Measurements from ENCODE around the gene PRKCA. TPM values are rescaled to one million over a fixed set of nuclear protein-coding genes. Genes with fewer than 3 reads are reported as not detected.

PRKCA gene
- total and polyA plus RNA-seq, 9 of the 15 experiments (the other 6 are each of a cell fraction or from before 2014, with no cell fraction given): 3.2 to 33.0 (median 17.8) TPM

DNA sequence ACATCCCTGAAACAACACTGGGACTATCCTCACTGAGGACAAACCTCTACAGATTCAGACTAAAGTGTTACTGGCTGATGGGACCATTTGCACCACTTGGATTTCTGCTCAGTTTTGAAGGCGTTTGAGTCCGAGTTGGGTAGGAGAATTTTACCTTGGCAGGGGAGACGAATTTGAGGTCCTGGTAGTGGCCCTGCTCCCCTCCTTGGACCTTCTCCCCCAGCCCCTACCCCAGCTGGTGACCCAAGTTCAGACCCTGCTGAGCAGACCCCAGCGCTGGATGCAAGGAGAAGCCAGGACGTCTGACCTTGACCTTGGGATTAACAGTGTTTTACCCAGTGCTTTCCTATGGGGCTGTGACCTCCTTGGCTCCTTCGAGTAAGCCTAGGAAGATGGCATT is 546.1 kb downstream of the PRKCA start (continued):
- TF ChIP-seq SMAD3 (CRISPR knock-in tag; conservative IDR thresholded peaks at IDR 0.05) (no peak), POLR2H (tag; IDR thresholded peaks at IDR 0.05; ENCODE audit: low read depth) (no peak), NEUROD1 (IDR thresholded peaks at IDR 0.05; ENCODE audit: borderline replicate concordance, low read depth, low read length, partially characterized antibody) (no peak), EGR1 (conservative IDR thresholded peaks at IDR 0.05) (no peak), SMARCA4 (IDR thresholded peaks at IDR 0.05) (no peak), ZNF584 (CRISPR knock-in tag; IDR thresholded peaks at IDR 0.05; ENCODE audit: low read depth) (no peak), RBM15 (IDR thresholded peaks at IDR 0.05; ENCODE audit: insufficient read depth, low read length) (no peak), SMAD2 (IDR thresholded peaks at IDR 0.05; ENCODE audit: low read depth, low read length) (no peak), ZNF79 (CRISPR knock-in tag; IDR thresholded peaks at IDR 0.05; ENCODE audit: low read depth) (no peak), TAF9B (IDR thresholded peaks at IDR 0.05; ENCODE audit: partially characterized antibody) (no peak), ZNF780A (CRISPR knock-in tag; IDR thresholded peaks at IDR 0.05) (no peak)
- TF ChIP-seq, protein P1, sequence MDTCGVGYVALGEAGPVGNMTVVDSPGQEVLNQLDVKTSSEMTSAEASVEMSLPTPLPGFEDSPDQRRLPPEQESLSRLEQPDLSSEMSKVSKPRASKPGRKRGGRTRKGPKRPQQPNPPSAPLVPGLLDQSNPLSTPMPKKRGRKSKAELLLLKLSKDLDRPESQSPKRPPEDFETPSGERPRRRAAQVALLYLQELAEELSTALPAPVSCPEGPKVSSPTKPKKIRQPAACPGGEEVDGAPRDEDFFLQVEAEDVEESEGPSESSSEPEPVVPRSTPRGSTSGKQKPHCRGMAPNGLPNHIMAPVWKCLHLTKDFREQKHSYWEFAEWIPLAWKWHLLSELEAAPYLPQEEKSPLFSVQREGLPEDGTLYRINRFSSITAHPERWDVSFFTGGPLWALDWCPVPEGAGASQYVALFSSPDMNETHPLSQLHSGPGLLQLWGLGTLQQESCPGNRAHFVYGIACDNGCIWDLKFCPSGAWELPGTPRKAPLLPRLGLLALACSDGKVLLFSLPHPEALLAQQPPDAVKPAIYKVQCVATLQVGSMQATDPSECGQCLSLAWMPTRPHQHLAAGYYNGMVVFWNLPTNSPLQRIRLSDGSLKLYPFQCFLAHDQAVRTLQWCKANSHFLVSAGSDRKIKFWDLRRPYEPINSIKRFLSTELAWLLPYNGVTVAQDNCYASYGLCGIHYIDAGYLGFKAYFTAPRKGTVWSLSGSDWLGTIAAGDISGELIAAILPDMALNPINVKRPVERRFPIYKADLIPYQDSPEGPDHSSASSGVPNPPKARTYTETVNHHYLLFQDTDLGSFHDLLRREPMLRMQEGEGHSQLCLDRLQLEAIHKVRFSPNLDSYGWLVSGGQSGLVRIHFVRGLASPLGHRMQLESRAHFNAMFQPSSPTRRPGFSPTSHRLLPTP (IDR thresholded peaks at IDR 0.05; ENCODE audit: borderline replicate concordance, extremely low read depth, insufficient read length): no peak

All from K562 (cell line).